ENCODE data around the gene PCCB. TPM values are rescaled to one million over a fixed set of nuclear protein-coding genes. Genes with fewer than 3 reads are reported as not detected.
"Not testable (repeated sequence)": the region's sequence is repeated elsewhere in the genome, so short reads cannot be mapped to it uniquely, and the experiment has no call there.

PCCB gene
- total RNA-seq (10 to 100 TPM in 6 of 7 donors, 1 to 10 TPM in 1; 8.2 to 26.5 (median 22.1) TPM), polyA plus RNA-seq (100 to 1,000 TPM in 1 of 2 donors, 10 to 100 TPM in 1; 14.0 to 107 TPM)
- long read RNA-seq, donor 1, full-length matches to known transcripts, result 81 of 96 reads
- long read RNA-seq, donor 1, partial matches to known transcripts, result 2 of 96 reads
- long read RNA-seq, donor 1, other reads (novel, unspliced or antisense), result 13 of 96 reads
- long read RNA-seq, donor 2, transcript PCCB-201 (15 exons, 1,833 nt), result major isoform, 23 of 48 reads
- long read RNA-seq, donor 2, partial matches to known transcripts, result 25 of 48 reads
- long read RNA-seq, donor 2, other reads (novel, unspliced or antisense), result 0 of 48 reads
- long read RNA-seq, donor 3, transcript PCCB-201 (15 exons, 1,833 nt), result major isoform, 25 of 37 reads
- long read RNA-seq, donor 3, partial matches to known transcripts, result 4 of 37 reads
- long read RNA-seq, donor 3, other reads (novel, unspliced or antisense), result 6 of 37 reads

DNA sequence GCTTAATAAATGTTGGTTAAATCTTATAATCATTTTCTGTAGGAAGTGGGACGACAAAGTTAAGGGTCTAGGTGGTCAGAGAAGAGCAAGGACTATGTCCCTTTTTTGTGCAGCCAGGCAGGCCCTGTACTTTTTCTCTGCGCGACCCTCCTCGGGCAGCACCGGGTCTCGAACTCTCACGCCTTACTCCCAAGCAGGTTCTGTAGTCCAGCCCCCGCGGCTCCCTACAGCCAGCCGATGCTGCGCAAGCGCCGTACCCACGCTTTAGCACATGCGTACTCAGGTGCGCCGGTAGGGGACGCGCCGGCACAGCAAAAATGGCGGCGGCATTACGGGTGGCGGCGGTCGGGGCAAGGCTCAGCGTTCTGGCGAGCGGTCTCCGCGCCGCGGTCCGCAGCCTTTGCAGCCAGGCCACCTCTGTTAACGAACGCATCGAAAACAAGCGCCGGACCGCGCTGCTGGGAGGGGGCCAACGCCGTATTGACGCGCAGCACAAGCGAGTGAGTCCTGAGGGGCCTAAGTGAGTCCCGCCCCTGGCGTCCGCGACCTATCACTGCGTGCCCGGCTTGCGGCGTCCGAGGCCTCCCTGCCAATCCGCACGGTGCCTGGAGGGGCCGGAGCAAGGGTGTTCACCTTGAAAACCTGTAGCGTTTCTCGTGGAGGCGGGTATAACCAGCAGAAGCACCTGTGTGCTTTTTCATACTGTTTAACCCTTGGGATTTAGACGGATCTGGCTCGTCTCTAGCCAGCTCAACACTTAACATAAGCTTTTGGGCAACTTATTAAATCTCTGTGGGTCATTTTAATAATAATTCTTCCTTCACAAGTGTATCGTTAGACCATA lies at the start of gene PCCB:
PCCB (plus strand) TSS at position 282 of the 844 bp plus-strand sequence; CDS start at position 318, 36 bp downstream.
- TF ChIP-seq EP300 (IDR thresholded peaks at IDR 0.05) (no peak), POLR2A (IDR thresholded peaks at IDR 0.05) (peak; percentile 63)
- TF ChIP-seq, protein P1, sequence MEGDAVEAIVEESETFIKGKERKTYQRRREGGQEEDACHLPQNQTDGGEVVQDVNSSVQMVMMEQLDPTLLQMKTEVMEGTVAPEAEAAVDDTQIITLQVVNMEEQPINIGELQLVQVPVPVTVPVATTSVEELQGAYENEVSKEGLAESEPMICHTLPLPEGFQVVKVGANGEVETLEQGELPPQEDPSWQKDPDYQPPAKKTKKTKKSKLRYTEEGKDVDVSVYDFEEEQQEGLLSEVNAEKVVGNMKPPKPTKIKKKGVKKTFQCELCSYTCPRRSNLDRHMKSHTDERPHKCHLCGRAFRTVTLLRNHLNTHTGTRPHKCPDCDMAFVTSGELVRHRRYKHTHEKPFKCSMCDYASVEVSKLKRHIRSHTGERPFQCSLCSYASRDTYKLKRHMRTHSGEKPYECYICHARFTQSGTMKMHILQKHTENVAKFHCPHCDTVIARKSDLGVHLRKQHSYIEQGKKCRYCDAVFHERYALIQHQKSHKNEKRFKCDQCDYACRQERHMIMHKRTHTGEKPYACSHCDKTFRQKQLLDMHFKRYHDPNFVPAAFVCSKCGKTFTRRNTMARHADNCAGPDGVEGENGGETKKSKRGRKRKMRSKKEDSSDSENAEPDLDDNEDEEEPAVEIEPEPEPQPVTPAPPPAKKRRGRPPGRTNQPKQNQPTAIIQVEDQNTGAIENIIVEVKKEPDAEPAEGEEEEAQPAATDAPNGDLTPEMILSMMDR (IDR thresholded peaks at IDR 0.05), result peak; percentile 95 to 99 (median 96)
- WGBS, 3 donors, result 0% methylated on average over 55 to 64 of the region's 64 CpGs
- H3K36me3 ChIP-seq, result no peaks in the 10 kb centered on the region
- DNase-seq, result peak; percentile 92 to 96 (median 93)
- H3K27ac ChIP-seq, result peak within 1 kb of the TSS; percentile 4 to 79
- no peaks in the 10 kb centered on the region for H3K9me3 ChIP-seq
- intact Hi-C loops (cut with DNase I), result loop anchor here in 2 of 4 donors (2.0 to 5.0 kb wide), 3 partner anchors 178 to 503 kb away; partner anchors contain the start of gene STAG1 (in 1 of the 2)
- H3K4me1 ChIP-seq (ENCODE audit: insufficient read depth), result peaks cover 1% of the 10 kb centered on the region
- peak within 1 kb of the TSS; percentile 72 for H3K4me3 ChIP-seq
- no peaks in the 10 kb centered on the region for H3K27me3 ChIP-seq

DNA sequence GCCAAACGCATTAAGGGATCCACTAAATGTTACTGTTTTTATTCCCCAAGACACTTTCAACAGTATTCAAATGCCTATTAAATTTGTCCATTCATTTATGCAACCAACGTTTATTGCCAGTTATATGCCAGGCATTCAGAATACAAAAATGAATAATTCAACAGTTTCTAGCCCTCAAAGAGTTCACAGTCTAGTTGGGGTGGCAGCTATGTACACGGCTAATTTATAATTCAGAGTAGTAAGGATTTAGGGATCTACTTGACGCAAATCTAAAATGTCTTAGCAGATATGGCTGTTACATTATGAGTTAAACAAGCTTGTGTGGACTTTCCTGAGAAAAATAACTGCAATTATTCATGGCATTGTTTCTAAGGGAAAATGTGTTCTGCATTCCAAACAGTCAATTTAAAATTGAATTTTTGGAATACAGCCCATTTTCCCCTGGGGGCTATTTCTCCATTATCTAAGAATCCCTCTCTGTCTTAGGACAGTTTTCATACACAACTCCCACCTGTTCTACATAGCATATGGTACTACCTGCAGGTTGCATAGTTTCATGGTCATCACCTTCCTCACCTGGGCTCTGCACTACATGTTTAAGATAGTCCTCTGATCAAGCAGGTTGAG lies 42.5 kb upstream of the PCCB start:
- Histone ChIP-seq H3K4me3 (no peak overlapping the region), H3K4me1 (ENCODE audit: insufficient read depth) (no peaks in the 10 kb centered on the region), H3K36me3 (no peaks in the 10 kb centered on the region), H3K27me3 (no peaks in the 10 kb centered on the region), H3K9me3 (no peaks in the 10 kb centered on the region), H3K27ac (no peak overlapping the region)
- DNase-seq, result no peak
- intact Hi-C loops (cut with DNase I), result no loop called here
- WGBS, 3 donors, result 67 to 77% (median 68%) methylated on average over 4 of the region's 4 CpGs
- TF ChIP-seq, protein P1 (IDR thresholded peaks at IDR 0.05), result no peak
- TF ChIP-seq EP300 (IDR thresholded peaks at IDR 0.05) (no peak), POLR2A (IDR thresholded peaks at IDR 0.05) (no peak)

DNA sequence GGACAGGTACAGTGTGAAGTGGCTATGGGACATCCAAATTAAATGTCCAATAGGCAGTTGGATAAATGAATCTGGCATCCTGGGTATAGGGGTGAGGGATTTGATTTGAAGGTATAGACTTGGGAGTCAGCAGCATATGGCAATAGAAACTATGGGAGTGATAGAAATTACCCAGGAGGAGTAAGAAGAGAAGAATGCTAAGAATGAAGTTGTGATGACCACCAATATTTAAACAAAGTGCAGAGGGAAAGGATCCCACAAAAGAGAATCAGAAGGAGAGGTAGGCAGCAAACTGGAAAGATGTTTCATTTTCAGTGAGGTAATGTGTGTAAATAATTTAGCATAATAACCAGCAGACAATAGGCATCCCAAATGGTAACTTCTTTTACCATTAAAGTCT lies 40.2 kb upstream of the PCCB start:
- H3K4me3 ChIP-seq, result no peak overlapping the region
- H3K27me3 ChIP-seq, result no peaks in the 10 kb centered on the region
- intact Hi-C loops (cut with DNase I), result no loop called here
- TF ChIP-seq EP300 (IDR thresholded peaks at IDR 0.05), result no peak
- TF ChIP-seq, protein P1 (IDR thresholded peaks at IDR 0.05), result no peak
- no peak for TF ChIP-seq POLR2A (IDR thresholded peaks at IDR 0.05)
- no peak overlapping the region for H3K27ac ChIP-seq
- H3K4me1 ChIP-seq (ENCODE audit: insufficient read depth), result no peaks in the 10 kb centered on the region
- DNase-seq, result no peak
- H3K9me3 ChIP-seq, result no peaks in the 10 kb centered on the region
- no peaks in the 10 kb centered on the region for H3K36me3 ChIP-seq

DNA sequence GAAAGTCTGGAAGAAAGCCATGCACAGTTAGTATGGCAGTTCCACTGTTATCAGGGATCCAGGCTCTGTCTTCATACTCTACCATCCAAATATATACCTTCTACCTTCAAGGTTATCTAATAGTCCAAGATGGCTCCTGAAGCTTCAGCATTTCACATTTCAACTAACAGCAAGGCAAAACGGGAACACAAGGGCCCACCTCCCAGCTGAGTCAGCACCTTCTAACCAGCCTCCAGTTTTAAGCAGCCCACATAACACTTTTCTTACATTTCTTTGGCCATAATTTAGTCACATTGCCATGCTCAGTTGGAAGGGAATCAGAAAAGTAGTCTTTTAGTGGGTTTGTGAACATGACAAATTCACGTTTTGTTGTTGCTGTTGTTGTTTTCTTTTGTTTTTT lies 38.6 kb upstream of the PCCB start:
- DNase-seq, result no peak
- no peak overlapping the region for H3K4me3 ChIP-seq
- TF ChIP-seq EP300 (IDR thresholded peaks at IDR 0.05) (no peak), POLR2A (IDR thresholded peaks at IDR 0.05) (no peak)
- TF ChIP-seq, protein P1 (IDR thresholded peaks at IDR 0.05), result no peak
- no peaks in the 10 kb centered on the region for H3K4me1 ChIP-seq (ENCODE audit: insufficient read depth)
- H3K27me3 ChIP-seq, result no peaks in the 10 kb centered on the region
- WGBS, 3 donors, result 69 to 80% (median 76%) methylated on average over 2 of the region's 2 CpGs
- intact Hi-C loops (cut with DNase I), result no loop called here
- no peaks in the 10 kb centered on the region for H3K36me3 ChIP-seq
- H3K9me3 ChIP-seq, result no peaks in the 10 kb centered on the region
- H3K27ac ChIP-seq, result no peak overlapping the region

DNA sequence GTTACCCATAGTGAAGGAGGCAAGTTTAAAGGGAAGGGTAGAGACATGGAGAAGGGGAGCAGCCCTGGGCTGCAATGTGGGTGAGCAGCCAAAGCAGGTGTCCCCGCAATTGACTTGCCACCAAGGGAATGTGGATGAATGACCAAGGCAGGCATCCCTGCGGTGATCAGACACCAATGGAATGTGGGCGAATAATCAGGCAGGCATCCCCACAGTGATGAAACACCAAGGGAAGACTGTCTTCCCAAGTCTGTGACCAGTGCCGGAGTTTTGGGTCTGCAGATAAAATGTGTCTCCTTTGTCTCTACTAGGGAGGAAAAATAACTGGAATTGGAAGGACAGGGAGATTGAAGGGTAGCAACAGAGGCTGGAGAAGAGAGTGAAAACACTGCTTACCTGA lies 27.4 kb upstream of the PCCB start:
- WGBS, 3 donors, result 90 to 94% (median 91%) methylated on average over 4 of the region's 4 CpGs
- H3K27ac ChIP-seq; H3K4me1 ChIP-seq (ENCODE audit: insufficient read depth); H3K27me3 ChIP-seq; DNase-seq; H3K36me3 ChIP-seq; H3K9me3 ChIP-seq; H3K4me3 ChIP-seq; intact Hi-C loops (cut with DNase I): not testable (repeated sequence)
